DND-41 (cell line): Measurements from ENCODE around the gene ACTL9.
"Not testable (repeated sequence)": the region's sequence is repeated elsewhere in the genome, so short reads cannot be mapped to it uniquely, and the experiment has no call there.

ENCODE experiments used
- EZH2 ChIP-seq: IDR thresholded peaks from 3 replicates; pipeline ENCODE4 v1.6.1; 2012; ENCODE audit warnings: borderline replicate concordance, low read depth, mild to moderate bottlenecking, moderate library complexity, low read length, inconsistent platforms; ENCODE audit not compliant: severe bottlenecking
- TF ChIP-seq, protein P1 (sequence below): IDR thresholded peaks from 2 replicates; pipeline ENCODE4 v1.5.1; 2012; ENCODE audit warnings: borderline replicate concordance, low read length, moderate library complexity, mild to moderate bottlenecking; ENCODE audit not compliant: poor library complexity, severe bottlenecking; ENCODE audit errors: extremely low read depth

GRCh38 chr19:8739291-8740065, 40.9 kb upstream of the ACTL9 start:
- TF ChIP-seq EZH2, result not testable (repeated sequence)
- TF ChIP-seq, protein P1, sequence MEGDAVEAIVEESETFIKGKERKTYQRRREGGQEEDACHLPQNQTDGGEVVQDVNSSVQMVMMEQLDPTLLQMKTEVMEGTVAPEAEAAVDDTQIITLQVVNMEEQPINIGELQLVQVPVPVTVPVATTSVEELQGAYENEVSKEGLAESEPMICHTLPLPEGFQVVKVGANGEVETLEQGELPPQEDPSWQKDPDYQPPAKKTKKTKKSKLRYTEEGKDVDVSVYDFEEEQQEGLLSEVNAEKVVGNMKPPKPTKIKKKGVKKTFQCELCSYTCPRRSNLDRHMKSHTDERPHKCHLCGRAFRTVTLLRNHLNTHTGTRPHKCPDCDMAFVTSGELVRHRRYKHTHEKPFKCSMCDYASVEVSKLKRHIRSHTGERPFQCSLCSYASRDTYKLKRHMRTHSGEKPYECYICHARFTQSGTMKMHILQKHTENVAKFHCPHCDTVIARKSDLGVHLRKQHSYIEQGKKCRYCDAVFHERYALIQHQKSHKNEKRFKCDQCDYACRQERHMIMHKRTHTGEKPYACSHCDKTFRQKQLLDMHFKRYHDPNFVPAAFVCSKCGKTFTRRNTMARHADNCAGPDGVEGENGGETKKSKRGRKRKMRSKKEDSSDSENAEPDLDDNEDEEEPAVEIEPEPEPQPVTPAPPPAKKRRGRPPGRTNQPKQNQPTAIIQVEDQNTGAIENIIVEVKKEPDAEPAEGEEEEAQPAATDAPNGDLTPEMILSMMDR, result not testable (repeated sequence)
